ENCODE measurements around the gene ZC3H7A.
A peak's percentile ranks its signal among the peaks of the same experiment; 100 is the strongest.

ZC3H7A gene

DNA sequence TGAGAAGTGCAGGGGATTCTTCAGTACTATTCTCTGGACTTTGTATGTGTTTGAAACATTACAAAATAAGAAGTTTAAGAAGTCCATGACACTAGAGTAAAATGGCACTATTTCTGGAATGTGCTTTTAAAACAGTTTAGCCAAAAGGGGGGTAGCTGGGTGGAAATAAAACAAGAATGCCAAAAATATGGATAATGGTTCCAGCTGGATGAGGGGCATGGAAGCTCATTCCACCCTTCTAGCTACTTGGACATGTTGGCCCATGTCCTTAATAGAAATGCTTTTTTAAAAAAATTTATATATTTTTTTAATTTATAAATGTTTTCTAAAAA, 13.1 kb downstream of the ZC3H7A start:
- DNase-seq = no peak
- in situ Hi-C loops (cut with HindIII; ENCODE audit: low pct_ligation_motif_present, low pct_unique_long_range_greater_than_20kb, low sequenced_read_pairs) = no loop called here

DNA sequence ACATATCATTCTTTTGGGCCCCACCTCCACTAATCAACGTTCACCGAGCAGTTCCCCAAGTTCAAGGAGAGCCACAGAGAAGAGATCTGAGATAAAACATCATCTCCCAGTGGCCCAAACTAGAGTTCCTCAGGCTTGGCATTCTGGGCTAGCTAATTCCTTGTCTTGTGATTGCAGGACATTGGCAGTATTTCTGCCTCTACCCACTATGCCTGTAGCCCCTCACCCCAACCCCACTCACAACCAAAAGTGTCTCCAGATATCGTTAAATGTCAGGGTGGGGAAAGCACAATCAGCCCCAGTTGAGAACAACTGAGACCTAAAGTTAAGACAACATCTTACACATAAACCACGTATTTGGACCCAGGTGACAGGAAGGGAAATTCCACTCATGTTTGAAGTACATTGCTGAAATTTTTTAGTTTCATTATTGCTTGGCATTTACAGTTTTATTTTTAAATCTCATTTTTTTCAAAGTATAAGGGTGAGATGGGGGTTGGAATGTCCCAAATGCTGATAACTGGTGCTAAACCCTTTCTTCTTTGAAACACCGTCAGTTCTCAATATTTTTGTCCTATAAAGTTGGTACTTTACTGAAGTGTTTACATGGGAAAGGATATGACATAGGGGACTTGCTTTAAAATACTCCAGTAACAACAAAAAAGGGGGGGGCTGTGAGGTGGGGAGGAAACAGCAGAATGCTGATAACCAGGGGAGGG, 13.6 kb downstream of the ZC3H7A start:
- peak; percentile 76 for DNase-seq
- in situ Hi-C loops (cut with HindIII; ENCODE audit: low pct_ligation_motif_present, low pct_unique_long_range_greater_than_20kb, low sequenced_read_pairs) = no loop called here

DNA sequence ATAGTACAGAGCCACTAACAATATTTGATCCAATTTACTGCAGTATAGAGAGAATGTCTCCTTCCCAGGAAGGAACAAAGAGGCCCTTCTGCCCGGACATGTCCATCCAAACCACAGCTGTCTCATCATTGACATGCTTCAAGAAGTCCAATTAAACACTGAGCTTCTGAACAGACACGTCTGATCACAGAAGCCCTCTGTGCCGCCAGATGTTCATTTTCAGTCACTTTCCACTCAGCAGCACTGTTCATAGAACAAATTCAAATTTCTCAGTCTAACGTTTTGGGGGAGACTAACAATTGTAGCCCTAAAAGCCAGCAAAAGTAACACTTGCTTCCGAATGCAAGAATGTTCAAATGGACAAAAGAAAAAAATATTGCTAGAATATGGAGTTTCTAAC, 15.3 kb downstream of the ZC3H7A start:
- in situ Hi-C loops (cut with HindIII; ENCODE audit: low pct_ligation_motif_present, low pct_unique_long_range_greater_than_20kb, low sequenced_read_pairs) = no loop called here
- no peak for DNase-seq

DNA sequence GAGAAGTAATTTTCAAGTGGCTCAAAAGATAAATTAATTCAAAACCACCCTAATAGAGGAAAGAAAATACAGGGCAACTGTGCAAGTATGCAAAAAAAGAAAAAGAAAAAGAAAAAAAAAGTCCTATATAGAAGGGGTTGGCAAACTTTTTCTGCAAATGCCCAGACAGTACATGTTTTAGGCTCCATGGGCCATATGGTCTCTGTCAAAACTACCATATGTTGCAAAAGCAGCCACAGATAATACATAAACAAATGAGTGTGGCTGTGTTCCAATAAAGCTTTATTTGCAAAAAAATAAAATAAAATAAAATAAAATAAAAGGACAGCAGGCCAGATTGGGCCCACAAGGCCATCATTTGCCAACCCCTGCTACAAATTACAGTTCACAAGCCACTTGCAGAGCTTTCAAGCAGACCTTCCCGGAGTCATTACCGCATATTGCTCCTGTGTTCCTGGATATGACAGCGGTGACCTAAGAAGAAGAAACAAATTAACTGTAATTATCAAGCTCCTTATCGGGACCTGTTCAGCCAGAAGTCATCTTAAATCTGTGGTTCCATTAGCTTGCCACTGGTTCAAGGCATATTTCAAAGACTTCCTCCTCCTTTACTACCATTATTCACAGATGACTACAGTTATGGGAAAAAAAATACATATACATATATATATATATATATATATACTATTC, 15.9 kb downstream of the ZC3H7A start:
- DNase-seq = no peak
- in situ Hi-C loops (cut with HindIII; ENCODE audit: low pct_ligation_motif_present, low pct_unique_long_range_greater_than_20kb, low sequenced_read_pairs) = no loop called here

DNA sequence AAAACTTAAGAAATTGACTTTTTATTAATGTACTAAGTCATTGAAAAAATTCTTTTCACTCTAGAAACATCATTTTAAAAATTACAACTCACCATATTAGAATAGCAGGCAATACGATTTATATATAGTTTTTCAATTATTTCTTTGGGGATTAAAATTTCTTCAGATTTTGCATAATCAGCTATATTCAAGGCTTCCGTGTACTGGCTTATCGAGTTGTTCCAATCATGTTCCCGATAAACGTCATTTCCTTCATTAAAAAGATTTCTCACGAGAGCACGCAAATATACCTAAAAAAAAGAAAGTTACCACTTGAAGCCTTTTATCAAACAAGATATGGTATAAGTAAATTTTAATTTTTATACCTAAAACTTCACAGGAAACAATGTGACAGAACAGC, 18.0 kb downstream of the ZC3H7A start:
- in situ Hi-C loops (cut with HindIII; ENCODE audit: low pct_ligation_motif_present, low pct_unique_long_range_greater_than_20kb, low sequenced_read_pairs) = no loop called here

DNA sequence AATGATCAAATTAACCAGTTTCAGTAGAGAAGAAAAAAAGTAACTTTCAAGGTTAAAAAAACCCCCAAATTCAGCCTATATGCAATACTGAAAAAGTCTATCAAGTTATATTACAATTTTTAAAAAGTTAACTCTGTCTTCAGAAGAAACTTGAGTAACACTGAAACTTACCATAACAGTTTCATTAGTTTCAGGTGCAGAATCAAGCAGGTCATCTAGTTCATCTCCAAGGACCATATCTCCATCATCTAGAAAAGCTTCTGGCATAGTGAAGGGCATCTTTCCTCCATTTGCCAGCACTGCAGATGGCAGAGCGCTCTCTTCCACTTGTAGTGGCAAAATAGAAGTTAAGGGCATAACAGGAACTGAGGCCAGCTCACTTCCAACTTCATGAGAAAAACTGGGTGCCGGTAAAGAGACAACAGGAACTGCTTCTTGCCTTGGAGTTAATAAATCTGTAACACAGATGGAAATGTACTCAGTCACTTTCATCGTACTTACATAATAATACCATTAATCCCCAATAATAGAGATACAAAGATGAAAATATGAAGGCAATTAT, 22.9 kb downstream of the ZC3H7A start:
- DNase-seq = no peak

More for the DNA sequence above, 18.0 kb downstream of the ZC3H7A start:
- no peak for DNase-seq

DNA sequence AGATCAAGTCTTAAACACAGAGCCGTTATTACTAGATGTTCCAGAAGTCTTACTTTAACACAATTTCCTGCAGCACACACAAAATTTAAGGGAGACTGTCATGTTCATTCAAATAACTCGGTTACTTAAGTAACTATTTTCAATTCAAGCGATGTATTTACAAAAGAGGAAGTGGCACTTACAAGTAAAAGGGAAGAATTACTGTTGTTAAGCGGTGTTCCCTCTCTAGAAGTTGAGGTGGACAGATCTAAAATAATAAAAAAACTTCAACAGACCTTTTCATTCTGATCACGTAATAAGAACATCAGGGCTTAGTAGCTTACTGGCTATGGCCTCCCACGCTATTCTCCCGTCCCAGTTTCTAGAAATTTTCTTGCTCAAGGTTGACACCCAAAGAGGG, 28.2 kb downstream of the ZC3H7A start:
- in situ Hi-C loops (cut with HindIII; ENCODE audit: low pct_ligation_motif_present, low pct_unique_long_range_greater_than_20kb, low sequenced_read_pairs) = no loop called here
- DNase-seq = no peak

More for the DNA sequence above, 22.9 kb downstream of the ZC3H7A start:
- in situ Hi-C loops (cut with HindIII; ENCODE audit: low pct_ligation_motif_present, low pct_unique_long_range_greater_than_20kb, low sequenced_read_pairs) = no loop called here

DNA sequence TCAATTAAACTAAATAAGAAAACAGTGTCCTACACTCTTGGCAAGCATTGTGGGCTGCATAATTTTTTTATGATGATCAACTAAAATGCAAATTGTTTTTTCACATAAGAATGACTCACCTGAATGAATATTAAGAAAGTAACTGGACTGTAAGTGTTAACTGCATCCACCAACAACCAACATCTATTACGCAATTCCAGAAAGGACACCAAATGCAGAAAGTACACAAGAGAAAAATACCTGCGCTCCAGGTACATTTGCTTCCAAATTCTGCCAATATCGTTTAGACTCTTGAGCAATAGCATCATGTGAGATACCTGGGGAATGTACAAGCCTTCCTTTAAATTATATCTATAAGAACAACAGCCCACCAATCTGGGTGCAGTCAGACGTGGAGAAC, 34.6 kb downstream of the ZC3H7A start:
- no peak for DNase-seq
- in situ Hi-C loops (cut with HindIII; ENCODE audit: low pct_ligation_motif_present, low pct_unique_long_range_greater_than_20kb, low sequenced_read_pairs) = no loop called here

DNA sequence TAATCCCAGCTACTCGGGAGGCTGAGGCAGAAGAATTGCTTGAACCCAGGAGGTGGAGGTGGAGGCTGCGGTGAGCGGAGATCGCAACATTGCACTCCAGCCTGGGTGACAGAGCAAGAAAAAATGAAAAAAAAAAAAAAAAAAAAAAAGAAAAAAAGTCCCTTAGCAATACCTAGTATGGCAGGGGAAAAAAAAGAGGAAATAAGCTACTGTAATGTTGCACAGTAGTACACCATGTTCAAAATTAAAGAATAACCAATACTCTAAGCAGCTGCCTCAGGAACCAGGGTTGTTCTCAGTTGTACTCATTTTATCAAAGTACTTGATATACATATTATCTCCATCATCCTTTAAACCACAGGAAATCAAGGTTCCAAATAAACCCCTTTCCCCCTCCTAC, 37.1 kb downstream of the ZC3H7A start:
- no peak for DNase-seq
- in situ Hi-C loops (cut with HindIII; ENCODE audit: low pct_ligation_motif_present, low pct_unique_long_range_greater_than_20kb, low sequenced_read_pairs) = no loop called here

DNA sequence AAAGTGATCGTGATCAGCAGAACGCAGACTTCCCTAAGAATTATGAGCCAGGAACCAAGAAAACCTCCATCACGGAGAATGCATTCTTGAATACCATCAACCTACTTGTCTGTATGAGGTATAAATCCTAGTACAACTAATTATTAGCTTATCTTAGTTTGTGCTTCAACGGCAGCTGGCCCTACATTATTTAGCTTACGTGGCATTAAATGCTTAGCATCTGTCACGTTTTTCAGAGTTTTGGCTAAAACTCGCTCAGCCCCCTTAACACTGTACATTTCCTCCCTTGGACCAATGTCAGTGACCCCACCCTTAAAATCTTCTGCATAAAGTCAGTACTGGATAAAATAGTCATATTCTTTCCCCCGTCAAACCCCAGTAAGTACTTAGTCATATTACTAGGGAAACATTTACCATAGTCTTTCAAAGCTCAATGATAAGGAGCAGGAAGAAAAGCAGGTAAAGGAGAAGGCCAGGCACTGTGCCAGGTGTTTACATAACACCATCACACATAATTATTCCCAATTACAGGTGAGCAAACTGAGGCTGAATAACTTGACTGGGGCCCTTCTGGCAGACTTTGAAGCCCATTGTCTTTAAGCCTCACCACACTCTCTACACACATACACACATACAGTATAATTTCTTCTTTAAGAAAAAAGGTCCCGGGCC, 37.8 kb downstream of the ZC3H7A start:
- DNase-seq = peak; percentile 20
- in situ Hi-C loops (cut with HindIII; ENCODE audit: low pct_ligation_motif_present, low pct_unique_long_range_greater_than_20kb, low sequenced_read_pairs) = no loop called here

DNA sequence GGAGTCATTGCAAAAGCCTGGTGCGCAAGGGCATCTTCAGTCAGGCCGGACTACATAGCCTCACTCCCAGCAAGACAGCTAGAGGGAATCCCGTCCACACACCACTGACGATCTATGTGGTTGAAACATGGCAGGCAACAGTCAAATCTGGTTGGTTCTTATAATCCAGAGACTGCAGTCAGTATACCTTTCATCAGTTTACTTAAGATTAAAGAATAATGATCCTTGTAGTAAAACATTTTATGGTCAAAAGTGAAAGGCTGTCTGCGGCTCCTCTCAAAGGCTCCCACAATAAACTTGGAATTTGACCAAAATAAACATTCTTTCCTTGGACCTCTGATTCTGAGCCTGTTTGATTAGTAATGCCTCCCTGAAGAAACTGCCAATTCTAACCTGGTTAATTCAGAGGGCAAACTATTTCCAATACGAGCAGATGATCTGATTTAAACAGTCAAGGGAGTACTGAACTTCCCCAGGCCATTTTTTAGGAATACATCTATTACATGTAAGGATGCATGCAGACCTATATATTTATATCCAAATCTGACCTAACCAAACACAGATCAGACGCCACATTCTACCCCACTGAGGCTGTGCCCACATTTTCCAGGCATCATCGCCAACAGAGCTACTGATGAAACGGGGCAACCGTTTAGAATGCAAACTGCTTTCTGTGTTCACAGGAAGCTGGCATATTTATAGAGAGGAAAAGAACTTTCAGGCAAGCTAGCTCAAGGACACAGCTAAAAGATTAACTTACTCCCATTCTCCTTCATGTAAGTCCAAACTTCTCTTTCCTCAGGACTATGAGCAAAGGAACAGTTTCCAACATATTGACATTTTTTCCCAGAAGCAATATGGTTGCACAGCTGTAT, 39.1 kb downstream of the ZC3H7A start:
- DNase-seq = peak; percentile 94
- in situ Hi-C loops (cut with HindIII; ENCODE audit: low pct_ligation_motif_present, low pct_unique_long_range_greater_than_20kb, low sequenced_read_pairs) = no loop called here

DNA sequence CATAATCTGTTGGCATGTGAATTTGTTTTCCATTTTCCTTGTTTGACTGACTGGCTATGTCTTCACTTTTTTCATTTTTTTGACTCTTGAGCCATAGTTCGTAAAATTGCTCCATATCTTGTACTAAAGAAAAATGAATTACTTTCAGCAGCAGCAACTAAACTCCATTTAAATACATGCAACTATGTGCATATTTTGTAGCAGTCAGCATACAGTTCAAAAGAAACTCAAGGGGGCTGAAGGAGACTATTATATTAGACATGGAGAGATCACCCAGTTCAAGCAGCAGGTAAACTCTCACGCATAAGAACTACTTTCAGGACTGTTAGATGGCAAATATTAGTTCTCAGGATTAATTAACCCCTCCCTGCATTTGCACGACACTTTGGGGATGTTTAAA, 40.8 kb downstream of the ZC3H7A start:
- in situ Hi-C loops (cut with HindIII; ENCODE audit: low pct_ligation_motif_present, low pct_unique_long_range_greater_than_20kb, low sequenced_read_pairs) = no loop called here
- DNase-seq = no peak

DNA sequence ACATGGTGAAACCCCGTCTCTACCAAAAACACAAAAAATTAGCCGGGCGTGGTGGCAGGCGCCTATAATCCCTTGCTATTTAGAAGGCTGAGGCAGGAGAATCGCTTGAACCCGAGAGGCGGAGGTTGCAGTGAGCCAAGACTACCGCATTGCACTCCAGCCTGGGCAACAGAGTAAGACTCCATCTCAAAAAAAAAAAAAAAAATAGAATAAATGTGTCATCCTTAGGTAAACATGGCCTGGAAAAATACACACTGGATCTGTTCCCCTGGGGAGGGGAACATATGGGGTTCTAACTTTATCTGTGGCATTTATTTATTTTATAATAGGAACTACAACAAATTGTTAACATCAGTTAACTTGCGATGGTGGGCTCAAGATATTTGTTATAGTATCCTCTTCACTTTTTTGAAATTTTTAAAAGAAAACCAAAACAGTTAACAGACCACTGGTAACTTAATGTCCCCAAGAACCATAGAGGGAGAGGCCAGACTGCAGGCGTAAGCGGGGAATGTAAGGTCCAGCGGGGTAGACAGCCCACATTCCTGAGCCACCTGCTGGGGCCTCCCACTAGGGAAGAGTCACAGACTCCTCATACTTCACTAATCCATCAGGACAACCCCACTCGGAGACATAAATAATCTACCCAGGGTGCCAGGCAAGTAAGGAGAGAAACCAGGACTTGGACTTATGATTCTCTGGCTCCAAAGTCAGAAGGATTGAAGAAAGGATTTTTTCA, 41.9 kb downstream of the ZC3H7A start:
- in situ Hi-C loops (cut with HindIII; ENCODE audit: low pct_ligation_motif_present, low pct_unique_long_range_greater_than_20kb, low sequenced_read_pairs) = no loop called here
- peak; percentile 39 for DNase-seq

DNA sequence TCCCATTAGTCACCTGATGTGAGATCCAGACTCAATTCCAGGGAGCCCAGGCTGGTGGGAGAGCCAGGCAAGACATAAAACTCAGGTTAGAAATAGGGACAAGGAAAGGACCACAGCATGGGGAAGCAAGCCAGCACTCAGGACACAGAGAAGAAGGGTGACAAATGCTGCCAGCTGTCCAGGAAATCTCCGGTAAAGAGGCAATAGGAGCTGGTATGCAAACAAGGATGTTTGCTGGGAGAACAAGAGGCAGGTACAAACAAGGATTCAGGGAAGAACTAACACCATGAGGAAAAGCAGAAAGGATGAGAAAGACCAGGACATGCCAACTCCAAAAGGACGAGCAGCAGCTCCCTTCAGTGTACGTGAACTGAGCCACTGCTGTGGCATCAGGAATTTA, 44.2 kb downstream of the ZC3H7A start:
- no peak for DNase-seq
- in situ Hi-C loops (cut with HindIII; ENCODE audit: low pct_ligation_motif_present, low pct_unique_long_range_greater_than_20kb, low sequenced_read_pairs) = no loop called here

DNA sequence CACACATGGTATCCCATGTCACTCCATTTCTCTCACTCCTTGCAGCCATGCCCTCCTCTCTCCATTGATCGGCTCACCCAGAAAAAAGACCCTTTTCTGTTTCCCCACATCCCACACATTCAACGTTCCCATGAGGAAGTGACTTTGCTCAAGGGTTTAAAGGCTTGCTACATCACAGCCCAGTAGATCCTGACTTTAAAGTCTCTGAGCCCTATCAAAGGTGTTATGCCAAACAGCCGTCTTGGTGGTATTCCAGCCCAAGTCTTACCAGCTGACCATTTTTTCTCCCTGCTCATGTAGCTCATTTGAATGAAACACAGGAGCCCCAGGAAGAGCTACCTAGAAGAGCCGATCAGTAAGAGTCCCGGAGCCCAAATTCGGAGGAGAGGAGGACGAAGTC, 47.0 kb downstream of the ZC3H7A start:
- DNase-seq = no peak
- in situ Hi-C loops (cut with HindIII; ENCODE audit: low pct_ligation_motif_present, low pct_unique_long_range_greater_than_20kb, low sequenced_read_pairs) = no loop called here

DNA sequence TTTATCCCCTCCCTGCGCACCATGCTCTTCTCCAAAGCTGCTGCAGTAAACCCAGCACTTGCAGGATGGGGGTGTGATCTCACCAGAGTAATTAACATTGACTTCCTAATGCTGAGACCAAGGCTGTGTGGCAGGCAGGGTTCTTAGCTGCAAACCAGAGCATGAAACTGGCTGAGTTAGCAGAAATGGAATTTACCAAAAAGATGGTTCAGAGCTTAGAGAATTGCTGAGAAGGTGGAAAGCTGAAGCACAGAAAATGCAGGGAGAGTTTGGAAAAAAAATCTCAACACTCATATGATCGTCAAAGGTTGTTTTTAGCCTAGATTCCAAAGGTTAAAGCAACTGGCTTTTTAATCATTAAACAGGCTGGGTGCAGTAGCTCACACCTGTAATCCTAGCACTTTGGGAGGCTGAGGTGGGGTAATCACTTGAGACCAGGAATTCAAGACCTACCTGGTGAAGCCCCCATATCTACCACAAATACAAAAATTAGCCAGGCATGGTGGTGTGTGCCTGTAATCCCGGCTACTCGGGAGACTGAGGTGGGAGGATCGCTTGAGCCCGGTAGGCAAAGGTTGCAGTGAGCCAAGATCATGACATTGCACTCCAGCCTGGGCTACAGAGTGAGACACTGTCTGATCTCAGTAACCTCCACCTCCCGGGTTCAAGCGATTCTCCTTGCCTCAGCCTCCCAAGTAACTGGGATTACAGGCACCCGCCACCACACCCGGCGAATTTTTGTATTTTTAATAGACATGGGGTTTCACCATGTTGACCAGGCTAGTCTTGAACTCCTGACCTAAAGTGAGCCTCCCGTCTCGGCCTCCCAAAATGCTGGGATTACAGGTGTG, 48.4 kb downstream of the ZC3H7A start:
- in situ Hi-C loops (cut with HindIII; ENCODE audit: low pct_ligation_motif_present, low pct_unique_long_range_greater_than_20kb, low sequenced_read_pairs) = no loop called here
- DNase-seq = no peak

DNA sequence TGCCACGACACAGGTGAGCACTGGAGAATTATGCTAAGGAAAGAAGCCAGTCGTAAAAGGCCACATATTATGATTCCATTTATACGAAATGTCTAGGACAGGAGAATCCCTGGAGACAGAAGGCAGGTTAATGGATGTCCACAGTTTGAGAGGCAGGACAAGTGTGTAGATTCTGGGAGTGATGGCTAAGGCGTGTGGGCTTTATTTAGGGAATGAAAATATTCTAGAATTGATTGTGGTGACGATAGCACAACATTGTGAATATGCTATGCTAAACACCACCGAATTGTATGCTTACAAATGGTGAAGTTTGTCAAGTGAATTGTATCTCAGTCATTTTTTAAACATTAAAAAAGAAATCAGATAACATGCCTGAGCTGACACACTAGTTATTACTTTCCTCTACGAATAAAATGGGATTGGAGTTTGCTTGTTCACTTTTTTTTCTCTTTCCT, 49.1 kb downstream of the ZC3H7A start:
- DNase-seq = no peak
- in situ Hi-C loops (cut with HindIII; ENCODE audit: low pct_ligation_motif_present, low pct_unique_long_range_greater_than_20kb, low sequenced_read_pairs) = no loop called here
